Endometrium (tissue), 2 donors: Measurements from ENCODE around the gene MTX2.

Source experiments
- FAIRE-seq: peaks from 2 replicates; lab custom pipeline; 2012; peaks lifted over from hg19 to GRCh38; lab: Jason Lieb, UNC
- donor health status: control.
- donor health status: control.

Gene MTX2

GRCh38 chr2:176378323-176378722 lies 109.1 kb downstream of the MTX2 start:
- FAIRE-seq, result peak; percentile 21

- peak; percentile 86 for FAIRE-seq
These were observed 111.1 kb downstream of the MTX2 start for GRCh38 chr2:176380341-176380740.

GRCh38 chr2:176383100-176383499 lies 113.9 kb downstream of the MTX2 start:
- no peak for FAIRE-seq

GRCh38 chr2:176383836-176384442 lies 114.7 kb downstream of the MTX2 start:
- no peak for FAIRE-seq

GRCh38 chr2:176385219-176385759 lies 116.0 kb downstream of the MTX2 start:
- FAIRE-seq, result no peak

GRCh38 chr2:176385838-176386237 lies 116.6 kb downstream of the MTX2 start:
- no peak for FAIRE-seq
